Measurements from ENCODE around the gene SMYD2. TPM values are rescaled to one million over a fixed set of nuclear protein-coding genes. Genes with fewer than 3 reads are reported as not detected.

SMYD2 gene
- total and polyA plus RNA-seq, 2 donors (not counting 3 experiments of a cell fraction or from before 2014, with no cell fraction given), result 8.0 to 20.9 TPM

GRCh38 chr1:214380986-214381695 lies 100.2 kb downstream of the SMYD2 start:
- Histone ChIP-seq H3K79me2 (ENCODE audit: control insufficient read depth, insufficient read depth, low read length) (peaks cover 2% of the 10 kb centered on the region), H3K4me3 (replicated peaks in 1 of 3; ENCODE audit: insufficient read depth in 1 of 3, low read depth in 1 of 3, low read length in 3 of 3) (no peak overlapping the region), H3K9me1 (replicated peaks; ENCODE audit: control insufficient read depth, extremely low read depth, insufficient read depth, low read length) (no peaks in the 10 kb centered on the region), H3K9ac (replicated peaks; ENCODE audit: extremely low read depth, insufficient read depth, low read length) (no peak overlapping the region), H3K27ac (ENCODE audit: insufficient read depth, low read depth, low read length) (no peak overlapping the region), H3K9me3 (replicated peaks; ENCODE audit: control insufficient read depth, insufficient read depth, low read length) (no peaks in the 10 kb centered on the region), H2AFZ (ENCODE audit: low read depth, low read length) (no peak overlapping the region), H3K36me3 (ENCODE audit: control insufficient read depth in 2 of 2, extremely low read depth in 1 of 2, insufficient read depth in 2 of 2, low read length in 2 of 2) (peaks cover 25% of the 10 kb centered on the region in 2 experiments), H3K27me3 (ENCODE audit: control insufficient read depth in 2 of 2, insufficient read depth in 2 of 2, low read length in 2 of 2) (no peaks in the 10 kb centered on the region), H3K4me1 (ENCODE audit: control insufficient read depth, extremely low read depth, insufficient read depth, low read length) (no peaks in the 10 kb centered on the region), H3K4me2 (ENCODE audit: insufficient read depth, low read length) (no peak overlapping the region), H4K20me1 (replicated peaks; ENCODE audit: control insufficient read depth, extremely low read depth, insufficient read depth, low read length) (no peaks in the 10 kb centered on the region)
- no peak for TF ChIP-seq POLR2A (IDR thresholded peaks at IDR 0.05; ENCODE audit: low read depth, low read length)
- TF ChIP-seq FOS (IDR thresholded peaks at IDR 0.05; ENCODE audit: borderline replicate concordance, insufficient read depth, low read length), result no peak
- no peak for TF ChIP-seq POLR2AphosphoS5 (IDR thresholded peaks at IDR 0.05; ENCODE audit: insufficient read depth, low read depth, low read length)
- no peak for TF ChIP-seq JUN (IDR thresholded peaks at IDR 0.05; ENCODE audit: borderline replicate concordance, insufficient read depth, insufficient read length, low read depth)
- TF ChIP-seq CTCF (IDR thresholded peaks at IDR 0.05; ENCODE audit: extremely low read depth in 1 of 2, insufficient read depth in 1 of 2, low read depth in 1 of 2, low read length in 2 of 2), result no peak
- BruUV-seq (replicated peaks), result no TSS peak
- POLR2A ChIA-PET, result no interaction called here
- FAIRE-seq (no peak), DNase-seq (ENCODE audit: low read depth, low spot score) (no peak)
- dilution Hi-C loops (cut with MboI; ENCODE audit: extremely low pct_ligation_motif_present, low sequenced_read_pairs), result no loop called here
- intact Hi-C loops (cut with micrococcal nuclease), result no loop called here
- CTCF ChIA-PET, result interaction anchor here (0.9 to 3.4 kb wide), 4 partner anchors 25 to 203 kb away, joined by 3 to 17 read pairs (median 3); no protein-coding TSS in a partner anchor
